DND-41 (cell line): ENCODE measurements around the gene ZNF254.

Experiments
- ATAC-seq: fragments of 200-7000 bp; cut with Tn5 transposase; 3 replicates; pipeline ENCODE4 v1.9.1; 2021; ENCODE audit warnings: low read depth; ENCODE audit not compliant: insufficient read depth
- DNase-seq: peaks from one replicate; pipeline ENCODE4 v3.0.0-alpha.2; 2020
- H2AFZ ChIP-seq: 2 replicates; pipeline ENCODE4 v1.6.0; 2012; ENCODE audit warnings: low read depth, low read length
- H3K27ac ChIP-seq: 2 replicates; pipeline ENCODE4 v1.5.1; 2012; ENCODE audit warnings: low read length, inconsistent platforms
- H3K27me3 ChIP-seq: fragments of 200-600 bp; sonication (generic); 2 replicates; pipeline ENCODE4 v1.6.0; 2012; ENCODE audit warnings: low read length, mild to moderate bottlenecking, inconsistent platforms; ENCODE audit not compliant: insufficient read depth, poor library complexity
- H3K36me3 ChIP-seq: 2 replicates; pipeline ENCODE4 v1.5.1; 2012; ENCODE audit warnings: low read length, inconsistent platforms; ENCODE audit not compliant: insufficient read depth
- H3K4me1 ChIP-seq: 2 replicates; pipeline ENCODE4 v1.5.1; 2012; ENCODE audit warnings: mild to moderate bottlenecking, low read length; ENCODE audit not compliant: insufficient read depth
- H3K4me2 ChIP-seq: 2 replicates; pipeline ENCODE4 v1.6.0; 2012; ENCODE audit warnings: mild to moderate bottlenecking, moderate library complexity, low read length, inconsistent platforms; ENCODE audit not compliant: insufficient read depth
- H3K4me3 ChIP-seq, 2 experiments: fragments of 200-600 bp in 1 of 2; shearing (Covaris generic) in 1 of 2; 2 replicates each; pipeline ENCODE4 v1.5.1; 2012 to 2016; ENCODE audit warnings: inconsistent platforms in 2 of 2, low read length in 2 of 2, mild to moderate bottlenecking in 2 of 2, low read depth in 1 of 2, moderate library complexity in 1 of 2
- H3K79me2 ChIP-seq: 2 replicates; pipeline ENCODE4 v1.6.0; 2012; ENCODE audit warnings: low read length, inconsistent platforms; ENCODE audit not compliant: insufficient read depth
- H3K9ac ChIP-seq: 2 replicates; pipeline ENCODE4 v1.6.0; 2012; ENCODE audit warnings: low read depth, mild to moderate bottlenecking, inconsistent platforms, low read length, moderate library complexity
- H3K9me3 ChIP-seq: 2 replicates; pipeline ENCODE4 v1.5.1; 2012; ENCODE audit warnings: low read length, moderate library complexity, mild to moderate bottlenecking, inconsistent platforms; ENCODE audit not compliant: insufficient read depth, severe bottlenecking
- H4K20me1 ChIP-seq: 2 replicates; pipeline ENCODE4 v1.6.0; 2012; ENCODE audit warnings: low read length; ENCODE audit not compliant: insufficient read depth
- CTCF ChIP-seq: IDR thresholded peaks from 2 replicates; pipeline ENCODE4 v1.5.1; 2012; ENCODE audit warnings: borderline replicate concordance, low read length, moderate library complexity, mild to moderate bottlenecking; ENCODE audit not compliant: poor library complexity, severe bottlenecking; ENCODE audit errors: extremely low read depth
- EZH2 ChIP-seq: IDR thresholded peaks from 3 replicates; pipeline ENCODE4 v1.6.1; 2012; ENCODE audit warnings: borderline replicate concordance, low read depth, mild to moderate bottlenecking, moderate library complexity, low read length, inconsistent platforms; ENCODE audit not compliant: severe bottlenecking

ZNF254 gene

DNA sequence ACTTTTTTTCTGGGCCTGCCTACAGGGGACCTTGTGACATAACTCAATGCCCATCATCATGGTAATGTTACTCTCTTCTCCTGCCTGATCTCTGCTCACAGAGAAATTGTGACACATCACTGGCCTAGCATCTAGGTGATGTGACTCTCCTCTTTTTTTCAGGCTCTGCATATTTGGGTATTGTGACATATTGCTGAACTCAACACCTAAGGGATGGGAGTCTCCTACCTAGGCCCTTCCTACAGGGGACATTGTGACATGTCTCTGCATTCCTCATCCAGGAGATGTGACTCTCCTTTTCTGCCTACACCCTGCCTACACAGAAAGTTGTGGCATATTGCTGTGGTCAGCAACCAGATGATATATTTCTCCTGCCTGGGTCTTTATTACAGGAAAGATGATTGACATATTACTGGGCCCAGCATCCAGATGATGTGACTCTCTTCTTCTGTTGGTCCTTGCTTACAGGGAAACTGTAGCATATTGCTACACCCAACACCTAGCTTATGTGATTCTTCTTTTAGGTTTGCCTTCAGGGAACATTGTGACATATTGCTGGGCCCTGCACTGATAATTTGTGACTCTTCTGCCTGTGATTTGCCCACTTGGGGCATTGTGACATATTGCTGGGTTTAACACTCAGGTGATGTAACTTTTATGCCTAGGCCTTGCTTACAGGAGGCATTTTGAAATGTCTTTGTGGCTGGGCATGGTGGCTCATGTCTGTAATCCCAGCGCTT, 21.0 kb upstream of the ZNF254 start:
- Histone ChIP-seq H4K20me1 (no peaks in the 10 kb centered on the region), H3K4me1 (no peaks in the 10 kb centered on the region), H3K36me3 (peaks cover 72% of the 10 kb centered on the region), H3K9ac (no peak overlapping the region), H3K9me3 (no peaks in the 10 kb centered on the region), H3K27ac (no peak overlapping the region), H3K4me2 (no peak overlapping the region), H3K27me3 (no peaks in the 10 kb centered on the region), H2AFZ (no peak overlapping the region), H3K79me2 (peaks cover 3% of the 10 kb centered on the region; the same call in 1 of the 2 replicates), H3K4me3 (no peak overlapping the region)
- TF ChIP-seq EZH2 (no peak), CTCF (no peak)
- DNase-seq = no peak
- ATAC-seq = no peak

DNA sequence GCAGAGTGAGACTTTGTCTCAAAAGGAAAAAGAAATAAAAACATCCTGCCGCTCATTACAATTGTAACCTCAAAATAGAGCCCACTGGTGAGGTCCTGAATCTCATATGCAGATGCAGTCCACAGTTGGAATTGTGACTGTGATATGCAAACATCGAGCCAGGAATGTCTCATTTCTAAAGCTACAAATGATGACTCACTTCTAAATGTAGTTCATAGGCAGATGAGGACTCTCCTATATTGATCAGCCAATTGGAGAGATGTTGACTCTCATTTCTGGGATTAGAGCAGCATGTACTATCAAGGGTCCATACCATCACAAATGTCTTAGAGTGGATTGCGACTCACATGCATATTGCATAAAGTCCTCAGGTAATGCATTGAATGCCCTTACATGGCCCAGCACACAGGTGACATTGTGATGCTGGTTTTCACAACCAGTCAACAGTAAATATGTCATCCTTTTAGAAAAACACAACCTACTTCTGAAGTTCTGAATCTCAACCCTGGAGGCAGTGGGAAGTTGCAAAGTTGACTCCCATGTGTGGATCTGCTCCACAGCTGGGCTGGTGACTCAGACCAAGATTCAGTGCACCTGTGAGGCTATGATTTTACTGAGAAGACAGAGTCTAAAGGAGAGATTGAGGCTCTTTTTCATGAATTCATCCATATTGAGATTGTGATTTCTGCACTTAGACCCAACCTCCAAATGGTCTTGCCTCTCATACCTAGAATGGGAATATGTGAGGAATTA, 16.9 kb upstream of the ZNF254 start:
- TF ChIP-seq CTCF (no peak), EZH2 (no peak)
- no peak overlapping the region for H2AFZ ChIP-seq
- no peaks in the 10 kb centered on the region for H3K4me1 ChIP-seq
- H3K27me3 ChIP-seq = no peaks in the 10 kb centered on the region
- H4K20me1 ChIP-seq = no peaks in the 10 kb centered on the region
- H3K79me2 ChIP-seq = peaks cover 3% of the 10 kb centered on the region; the same call in 1 of the 2 replicates
- H3K4me3 ChIP-seq = no peak overlapping the region
- H3K9ac ChIP-seq = no peak overlapping the region
- H3K36me3 ChIP-seq = peaks cover 93% of the 10 kb centered on the region
- H3K27ac ChIP-seq = no peak overlapping the region
- DNase-seq = no peak
- no peak overlapping the region for H3K4me2 ChIP-seq
- no peak for ATAC-seq
- no peaks in the 10 kb centered on the region for H3K9me3 ChIP-seq

DNA sequence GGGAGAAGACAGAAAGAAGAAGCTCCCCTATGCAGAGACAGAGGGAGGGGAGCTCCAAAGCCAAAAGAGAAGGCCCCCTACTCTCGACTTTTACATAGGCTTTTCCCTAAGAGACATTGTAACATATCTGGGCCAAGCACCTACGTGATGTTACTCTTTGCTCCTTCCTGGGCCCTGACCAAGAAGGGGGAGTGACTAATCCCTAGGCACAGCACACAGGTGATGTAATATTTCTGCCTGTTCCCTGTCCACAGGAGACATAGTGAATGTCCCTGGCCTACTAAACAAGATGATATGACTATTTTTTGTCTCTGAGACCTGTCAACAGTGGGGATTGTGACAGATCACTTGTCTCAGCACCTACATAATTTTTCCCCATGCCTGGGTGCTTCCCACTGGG, 15.9 kb upstream of the ZNF254 start:
- H3K36me3 ChIP-seq = peaks cover 83% of the 10 kb centered on the region
- H3K79me2 ChIP-seq = no peaks in the 10 kb centered on the region
- no peak overlapping the region for H2AFZ ChIP-seq
- TF ChIP-seq EZH2 = no peak
- TF ChIP-seq CTCF = no peak
- H3K4me1 ChIP-seq = no peaks in the 10 kb centered on the region
- H3K4me3 ChIP-seq = no peak overlapping the region
- H4K20me1 ChIP-seq = no peaks in the 10 kb centered on the region
- H3K9me3 ChIP-seq = no peaks in the 10 kb centered on the region
- H3K27me3 ChIP-seq = no peaks in the 10 kb centered on the region
- no peak overlapping the region for H3K27ac ChIP-seq
- ATAC-seq = no peak
- no peak overlapping the region for H3K9ac ChIP-seq
- no peak overlapping the region for H3K4me2 ChIP-seq
- DNase-seq = no peak
